Mesodermal cell (in vitro differentiated cells): ENCODE data around the gene ABTB1.

ENCODE experiments used
- H3K27ac ChIP-seq: 2 replicates; pipeline ENCODE4 v1.7.0; 2013; ENCODE audit warnings: mild to moderate bottlenecking, low read depth, low read length, moderate library complexity; ENCODE audit not compliant: severe bottlenecking
- H3K36me3 ChIP-seq: 2 replicates; pipeline ENCODE4 v1.7.1; 2013; ENCODE audit warnings: mild to moderate bottlenecking, low read length, moderate library complexity; ENCODE audit not compliant: control insufficient read depth, insufficient read depth
- H3K4me1 ChIP-seq: one replicate; pipeline ENCODE4 v1.7.1; 2013; ENCODE audit warnings: mild to moderate bottlenecking, low read length; ENCODE audit not compliant: insufficient read depth, control insufficient read depth, poor library complexity, severe bottlenecking
- H3K4me3 ChIP-seq: 2 replicates; pipeline ENCODE4 v1.7.0; 2013; ENCODE audit warnings: low read length, control low read depth, mild to moderate bottlenecking; ENCODE audit not compliant: insufficient read depth, poor library complexity, severe bottlenecking; ENCODE audit errors: extremely low read depth
- H3K9me3 ChIP-seq: 2 replicates; pipeline ENCODE4 v1.7.1; 2013; ENCODE audit warnings: mild to moderate bottlenecking, low read length, moderate library complexity; ENCODE audit not compliant: control insufficient read depth
- WGBS, 2 experiments: methylation state at CpG; one replicate each; pipeline ENCODE4 v1.1.5; 2013; ENCODE audit warnings: missing lambda C conversion rate in 2 of 2; ENCODE audit not compliant: insufficient coverage in 2 of 2; 5-methylcytosine and 5-hydroxymethylcytosine counted together

ABTB1 gene

GRCh38 chr3:127723011-127723567 lies 50.3 kb downstream of the ABTB1 start:
- no peak overlapping the region for H3K4me3 ChIP-seq
- H3K9me3 ChIP-seq, result no peaks in the 10 kb centered on the region
- H3K4me1 ChIP-seq, result no peaks in the 10 kb centered on the region
- 51 to 66% methylated on average over 7 to 10 of the region's 11 CpGs for WGBS, 2 experiments
- H3K36me3 ChIP-seq, result no peaks in the 10 kb centered on the region
- no peak overlapping the region for H3K27ac ChIP-seq

DNA sequence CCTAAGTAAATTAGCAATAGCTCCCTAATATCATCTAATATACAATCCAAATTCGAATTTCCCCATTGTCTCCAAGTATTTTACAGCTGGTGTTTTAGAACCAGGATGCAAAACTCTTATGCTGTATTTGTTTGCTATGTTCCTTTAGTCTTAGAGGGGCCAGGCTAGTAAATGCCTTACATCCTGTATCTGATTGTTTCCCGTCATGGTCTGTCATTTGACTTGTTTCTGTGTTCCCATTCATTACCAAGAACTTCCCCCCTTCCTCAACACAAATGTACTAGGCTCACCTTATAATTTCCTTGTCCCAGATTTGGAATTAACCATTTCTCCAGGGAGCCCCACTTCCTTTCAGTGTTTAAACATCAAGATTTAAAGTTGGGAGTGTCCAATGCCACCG lies 54.1 kb downstream of the ABTB1 start:
- Histone ChIP-seq H3K36me3 (no peaks in the 10 kb centered on the region), H3K4me1 (peaks cover under 1% of the 10 kb centered on the region), H3K4me3 (no peak overlapping the region), H3K27ac (no peak overlapping the region), H3K9me3 (no peaks in the 10 kb centered on the region)
- 80% methylated on average over 1 of the region's 3 CpGs; no CpG with 5 or more reads in 1 of the 2 experiments for whole genome bisulfite sequencing, 2 experiments

GRCh38 chr3:127728417-127729015 lies 55.8 kb downstream of the ABTB1 start:
- Histone ChIP-seq H3K36me3 (no peaks in the 10 kb centered on the region), H3K4me1 (peaks cover 14% of the 10 kb centered on the region), H3K27ac (no peak overlapping the region), H3K9me3 (no peaks in the 10 kb centered on the region), H3K4me3 (no peak overlapping the region)
- WGBS, 2 experiments, result 77 to 85% methylated on average over 4 to 5 of the region's 7 CpGs

DNA sequence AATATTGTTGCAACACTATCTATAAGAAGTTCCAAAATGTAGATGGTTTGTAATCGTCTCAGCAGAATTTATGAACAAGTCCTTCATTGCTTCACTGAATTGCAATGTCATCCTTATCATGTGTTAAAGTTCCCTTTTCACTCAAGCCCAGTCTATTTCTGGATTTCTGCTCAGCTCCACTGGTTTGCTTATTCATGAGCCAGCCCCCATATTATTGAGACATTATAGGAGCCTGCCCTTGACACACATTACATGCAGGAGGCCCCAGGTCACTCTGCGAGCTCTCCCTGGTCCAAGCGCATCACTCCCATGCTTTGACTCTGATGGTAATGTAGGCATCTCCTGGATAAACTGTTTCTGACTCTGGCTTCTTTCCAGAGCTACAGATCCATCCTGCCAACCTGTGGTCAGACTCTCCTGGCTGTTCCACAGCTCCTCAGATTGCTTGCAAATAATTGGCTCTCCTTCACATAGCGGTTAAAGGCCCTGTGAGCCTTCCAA lies 56.9 kb downstream of the ABTB1 start:
- WGBS, 2 experiments, result 83 to 95% methylated on average over 3 to 4 of the region's 4 CpGs

GRCh38 chr3:127730171-127730570 lies 57.4 kb downstream of the ABTB1 start:
- Histone ChIP-seq H3K4me3 (no peak overlapping the region), H3K9me3 (no peaks in the 10 kb centered on the region), H3K4me1 (peaks cover 30% of the 10 kb centered on the region), H3K27ac (no peak overlapping the region), H3K36me3 (no peaks in the 10 kb centered on the region)
- 84 to 88% methylated on average over 8 of the region's 8 CpGs for WGBS, 2 experiments

More for the DNA sequence above, 56.9 kb downstream of the ABTB1 start:
- Histone ChIP-seq H3K4me3 (no peak overlapping the region), H3K27ac (no peak overlapping the region), H3K4me1 (peaks cover 25% of the 10 kb centered on the region), H3K36me3 (no peaks in the 10 kb centered on the region), H3K9me3 (no peaks in the 10 kb centered on the region)
